Panc1 (cell line): ENCODE measurements around the gene OGFOD3. TPM values are rescaled to one million over a fixed set of nuclear protein-coding genes. Genes with fewer than 3 reads are reported as not detected.
"Not testable (repeated sequence)": the region's sequence is repeated elsewhere in the genome, so short reads cannot be mapped to it uniquely, and the experiment has no call there.

Experiments
- ATAC-seq: fragments of 200-7000 bp; cut with Tn5 transposase; 2 replicates; pipeline ENCODE4 v1.9.1; 2020; ENCODE audit warnings: mild to moderate bottlenecking, moderate library complexity
- BruUV-seq: library from RNA; stranded (reverse); fragments of 400-500 nt; replicated peaks from 2 replicates; lab custom pipeline; 2021; lab: Mats Ljungman, UMichigan
- CTCF ChIA-PET: fragments of 300-600 bp; sonication (Branson Sonifier 250); formaldehyde crosslinking; loops from one replicate; lab custom pipeline; 2022; ENCODE audit warnings: antibody characterized with exemption; lab: Charles Lee
- POLR2A ChIA-PET: fragments of 300-600 bp; sonication (Branson Sonifier 250); formaldehyde crosslinking; loops from one replicate; lab custom pipeline; 2022; ENCODE audit warnings: antibody characterized with exemption; lab: Charles Lee
- DNase-seq: peaks from one replicate; pipeline ENCODE4 v3.0.0-alpha.2; 2010; ENCODE audit warnings: low read depth, low spot score
- H3K27ac ChIP-seq: 2 replicates; pipeline ENCODE4 v1.5.1; 2011; ENCODE audit warnings: mild to moderate bottlenecking, low read length, inconsistent platforms
- H3K27me3 ChIP-seq: fragments of 200-500 bp; sonication (Bioruptor generic); 2 replicates; pipeline ENCODE4 v1.6.0; 2014; ENCODE audit warnings: low read length, inconsistent platforms; ENCODE audit not compliant: control insufficient read depth, insufficient read depth
- H3K36me3 ChIP-seq: fragments of 200-500 bp; sonication (Bioruptor generic); 2 replicates; pipeline ENCODE4 v1.5.1; 2014; ENCODE audit warnings: inconsistent platforms, mild to moderate bottlenecking, low read length, moderate library complexity; ENCODE audit not compliant: control insufficient read depth, insufficient read depth
- H3K4me1 ChIP-seq: 2 replicates; pipeline ENCODE4 v1.5.1; 2011; ENCODE audit warnings: inconsistent platforms, mild to moderate bottlenecking, low read length, moderate library complexity; ENCODE audit not compliant: control insufficient read depth, insufficient read depth
- H3K4me3 ChIP-seq, 2 experiments: 2 replicates each; pipeline ENCODE4 v1.5.1; 2011 to 2012; ENCODE audit warnings: low read depth in 2 of 2, low read length in 2 of 2, mild to moderate bottlenecking in 2 of 2, inconsistent platforms in 1 of 2, moderate library complexity in 1 of 2
- H3K9me3 ChIP-seq: fragments of 200-500 bp; sonication (Bioruptor generic); 2 replicates; pipeline ENCODE4 v1.5.1; 2014; ENCODE audit warnings: low read depth, mild to moderate bottlenecking, inconsistent platforms, low read length, moderate library complexity; ENCODE audit not compliant: control insufficient read depth, insufficient read depth
- POLR2AphosphoS5 ChIP-seq: IDR thresholded peaks from 2 replicates; pipeline ENCODE4 v1.6.1; 2012; ENCODE audit warnings: mild to moderate bottlenecking, low read depth, low read length, moderate library complexity
- SIN3A ChIP-seq: IDR thresholded peaks from 2 replicates; pipeline ENCODE4 v1.6.1; 2012; ENCODE audit warnings: low read depth, mild to moderate bottlenecking, low read length, moderate library complexity, borderline replicate concordance; ENCODE audit not compliant: insufficient read depth
- TCF7L2 ChIP-seq: IDR thresholded peaks from 2 replicates; pipeline ENCODE4 v1.6.1; 2011; ENCODE audit warnings: mild to moderate bottlenecking, low read depth, low read length, inconsistent platforms
- in situ Hi-C: cut with HindIII; loops from 2 replicates; pipeline ENCODE4 v1.10.0; 2016; ENCODE audit warnings: low sequenced_read_pairs, low pct_unique_long_range_greater_than_20kb
- intact Hi-C: fragments of 100-400 bp; cut with micrococcal nuclease; formaldehyde crosslinking; loops from one replicate; pipeline ENCODE4 v1.10.0; 2022; ENCODE audit not compliant: unreplicated experiment
- total RNA-seq: library from RNA; stranded (reverse); gene quantifications from one replicate; pipeline ENCODE4 v1.2.1, GENCODE V29; 2021; ENCODE audit not compliant: unreplicated experiment
- TF ChIP-seq, protein P1 (sequence below): fragments of 450-650 bp; IDR thresholded peaks from 2 replicates; pipeline ENCODE4 v1.5.1; 2017; ENCODE audit warnings: mild to moderate bottlenecking
- TF ChIP-seq, protein P2 (sequence below), 2 experiments: IDR thresholded peaks; 2 replicates each; pipeline ENCODE4 v1.6.1; 2011 to 2012; ENCODE audit warnings: low read depth in 2 of 2, control low read depth in 1 of 2, low read length in 1 of 2, mild to moderate bottlenecking in 1 of 2, moderate library complexity in 1 of 2; ENCODE audit not compliant: insufficient read depth in 1 of 2

Gene OGFOD3
- total RNA-seq, 1 experiment from 2014 or later = 53.9 TPM

DNA sequence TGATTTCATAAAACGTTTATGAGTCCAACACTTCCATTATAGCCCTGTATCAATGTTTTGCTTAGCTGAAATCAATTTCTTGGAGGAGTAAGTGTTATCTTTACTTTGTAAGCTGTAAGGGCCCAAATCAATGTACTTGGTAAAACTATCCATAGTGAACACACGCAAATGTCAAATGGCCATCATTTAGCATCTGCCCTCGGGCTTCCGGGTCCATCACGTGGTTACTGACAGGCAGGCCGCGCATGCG, 39.5 kb upstream of the OGFOD3 start:
- in situ Hi-C loops = no loop called here
- CTCF ChIA-PET = no interaction called here
- Histone ChIP-seq H3K27me3 (no peaks in the 10 kb centered on the region), H3K4me3 (peak overlapping the region; percentile 83 to 85), H3K36me3 (peaks cover 4% of the 10 kb centered on the region; the same call in 1 of the 2 replicates), H3K4me1 (peaks cover 15% of the 10 kb centered on the region), H3K27ac (peak overlapping the region; percentile 99), H3K9me3 (no peaks in the 10 kb centered on the region)
- POLR2A ChIA-PET = interaction anchor here (0.5 kb wide), 1 partner anchor 217 kb away, joined by 3 read pairs; no protein-coding TSS in a partner anchor
- ATAC-seq (no peak), DNase-seq (peak; percentile 18)
- intact Hi-C loops = no loop called here
- TF ChIP-seq, protein P1, sequence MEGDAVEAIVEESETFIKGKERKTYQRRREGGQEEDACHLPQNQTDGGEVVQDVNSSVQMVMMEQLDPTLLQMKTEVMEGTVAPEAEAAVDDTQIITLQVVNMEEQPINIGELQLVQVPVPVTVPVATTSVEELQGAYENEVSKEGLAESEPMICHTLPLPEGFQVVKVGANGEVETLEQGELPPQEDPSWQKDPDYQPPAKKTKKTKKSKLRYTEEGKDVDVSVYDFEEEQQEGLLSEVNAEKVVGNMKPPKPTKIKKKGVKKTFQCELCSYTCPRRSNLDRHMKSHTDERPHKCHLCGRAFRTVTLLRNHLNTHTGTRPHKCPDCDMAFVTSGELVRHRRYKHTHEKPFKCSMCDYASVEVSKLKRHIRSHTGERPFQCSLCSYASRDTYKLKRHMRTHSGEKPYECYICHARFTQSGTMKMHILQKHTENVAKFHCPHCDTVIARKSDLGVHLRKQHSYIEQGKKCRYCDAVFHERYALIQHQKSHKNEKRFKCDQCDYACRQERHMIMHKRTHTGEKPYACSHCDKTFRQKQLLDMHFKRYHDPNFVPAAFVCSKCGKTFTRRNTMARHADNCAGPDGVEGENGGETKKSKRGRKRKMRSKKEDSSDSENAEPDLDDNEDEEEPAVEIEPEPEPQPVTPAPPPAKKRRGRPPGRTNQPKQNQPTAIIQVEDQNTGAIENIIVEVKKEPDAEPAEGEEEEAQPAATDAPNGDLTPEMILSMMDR = no peak
- no peak for TF ChIP-seq TCF7L2
- TF ChIP-seq, protein P2, sequence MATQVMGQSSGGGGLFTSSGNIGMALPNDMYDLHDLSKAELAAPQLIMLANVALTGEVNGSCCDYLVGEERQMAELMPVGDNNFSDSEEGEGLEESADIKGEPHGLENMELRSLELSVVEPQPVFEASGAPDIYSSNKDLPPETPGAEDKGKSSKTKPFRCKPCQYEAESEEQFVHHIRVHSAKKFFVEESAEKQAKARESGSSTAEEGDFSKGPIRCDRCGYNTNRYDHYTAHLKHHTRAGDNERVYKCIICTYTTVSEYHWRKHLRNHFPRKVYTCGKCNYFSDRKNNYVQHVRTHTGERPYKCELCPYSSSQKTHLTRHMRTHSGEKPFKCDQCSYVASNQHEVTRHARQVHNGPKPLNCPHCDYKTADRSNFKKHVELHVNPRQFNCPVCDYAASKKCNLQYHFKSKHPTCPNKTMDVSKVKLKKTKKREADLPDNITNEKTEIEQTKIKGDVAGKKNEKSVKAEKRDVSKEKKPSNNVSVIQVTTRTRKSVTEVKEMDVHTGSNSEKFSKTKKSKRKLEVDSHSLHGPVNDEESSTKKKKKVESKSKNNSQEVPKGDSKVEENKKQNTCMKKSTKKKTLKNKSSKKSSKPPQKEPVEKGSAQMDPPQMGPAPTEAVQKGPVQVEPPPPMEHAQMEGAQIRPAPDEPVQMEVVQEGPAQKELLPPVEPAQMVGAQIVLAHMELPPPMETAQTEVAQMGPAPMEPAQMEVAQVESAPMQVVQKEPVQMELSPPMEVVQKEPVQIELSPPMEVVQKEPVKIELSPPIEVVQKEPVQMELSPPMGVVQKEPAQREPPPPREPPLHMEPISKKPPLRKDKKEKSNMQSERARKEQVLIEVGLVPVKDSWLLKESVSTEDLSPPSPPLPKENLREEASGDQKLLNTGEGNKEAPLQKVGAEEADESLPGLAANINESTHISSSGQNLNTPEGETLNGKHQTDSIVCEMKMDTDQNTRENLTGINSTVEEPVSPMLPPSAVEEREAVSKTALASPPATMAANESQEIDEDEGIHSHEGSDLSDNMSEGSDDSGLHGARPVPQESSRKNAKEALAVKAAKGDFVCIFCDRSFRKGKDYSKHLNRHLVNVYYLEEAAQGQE (IDR thresholded peaks at IDR 0.05; ENCODE audit: insufficient read depth in 1 of 2, low read depth in 2 of 2, low read length in 1 of 2) = no peak
- no peak for TF ChIP-seq SIN3A
- no peak for TF ChIP-seq POLR2AphosphoS5
- TSS peak; percentile 97 for BruUV-seq

GRCh38 chr17:82457073-82457928, 38.9 kb upstream of the OGFOD3 start:
- intact Hi-C loops = no loop called here
- BruUV-seq = no TSS peak
- CTCF ChIA-PET = no interaction called here
- no peaks in the 10 kb centered on the region for H3K9me3 ChIP-seq
- H3K27me3 ChIP-seq = no peaks in the 10 kb centered on the region
- in situ Hi-C loops = no loop called here
- ATAC-seq (no peak), DNase-seq (no peak)
- H3K27ac ChIP-seq = peak overlapping the region; percentile 99
- POLR2A ChIA-PET = interaction anchor here (0.5 to 0.6 kb wide), 2 partner anchors 13 to 217 kb away, joined by 3 to 7 read pairs; no protein-coding TSS in a partner anchor
- no peak for TF ChIP-seq SIN3A
- no peak for TF ChIP-seq POLR2AphosphoS5
- TF ChIP-seq TCF7L2 = no peak
- TF ChIP-seq, protein P1 = no peak
- TF ChIP-seq, protein P2 (IDR thresholded peaks at IDR 0.05; ENCODE audit: insufficient read depth in 1 of 2, low read depth in 2 of 2, low read length in 1 of 2) = no peak
- H3K4me3 ChIP-seq = peak overlapping the region; percentile 83 to 85
- peaks cover 4% of the 10 kb centered on the region; the same call in 1 of the 2 replicates for H3K36me3 ChIP-seq
- H3K4me1 ChIP-seq = peaks cover 15% of the 10 kb centered on the region

DNA sequence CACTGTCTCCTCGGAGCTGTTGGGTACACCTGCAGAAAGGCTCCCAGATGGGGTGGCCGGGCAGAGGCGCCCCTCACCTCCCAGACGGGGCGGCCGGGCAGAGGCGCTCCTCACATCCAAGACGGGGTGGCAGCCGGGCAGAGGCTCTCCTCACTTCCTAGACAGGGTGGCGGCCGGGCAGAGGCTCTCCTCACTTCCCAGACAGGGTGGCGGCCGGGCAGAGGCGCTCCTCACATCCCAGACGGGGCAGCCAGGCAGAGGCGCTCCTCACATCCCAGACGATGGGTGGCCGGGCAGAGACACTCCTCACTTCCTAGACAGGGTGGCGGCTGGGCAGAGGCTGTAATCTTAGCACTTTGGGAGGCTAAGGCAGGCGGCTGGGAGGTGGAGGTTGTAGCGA, 35.3 kb upstream of the OGFOD3 start:
- H3K4me3 ChIP-seq, BruUV-seq, intact Hi-C loops, in situ Hi-C loops, DNase-seq, H3K9me3 ChIP-seq, ATAC-seq, H3K27ac ChIP-seq, POLR2A ChIA-PET, H3K27me3 ChIP-seq, H3K36me3 ChIP-seq: not testable (repeated sequence)
- CTCF ChIA-PET = interaction anchor here (0.7 kb wide), 1 partner anchor 156 kb away, joined by 6 read pairs; no protein-coding TSS in a partner anchor
- peaks cover 23% of the 10 kb centered on the region for H3K4me1 ChIP-seq
